GM19351 (cell line): ENCODE data around the gene DCTN3.

Experiments
- ATAC-seq: cut with Tn5 transposase; IDR thresholded peaks from one replicate; pipeline ENCODE4 v1.9.1; 2021; ENCODE audit warnings: mild to moderate bottlenecking, moderate library complexity; ENCODE audit not compliant: unreplicated experiment

DCTN3 gene

DNA sequence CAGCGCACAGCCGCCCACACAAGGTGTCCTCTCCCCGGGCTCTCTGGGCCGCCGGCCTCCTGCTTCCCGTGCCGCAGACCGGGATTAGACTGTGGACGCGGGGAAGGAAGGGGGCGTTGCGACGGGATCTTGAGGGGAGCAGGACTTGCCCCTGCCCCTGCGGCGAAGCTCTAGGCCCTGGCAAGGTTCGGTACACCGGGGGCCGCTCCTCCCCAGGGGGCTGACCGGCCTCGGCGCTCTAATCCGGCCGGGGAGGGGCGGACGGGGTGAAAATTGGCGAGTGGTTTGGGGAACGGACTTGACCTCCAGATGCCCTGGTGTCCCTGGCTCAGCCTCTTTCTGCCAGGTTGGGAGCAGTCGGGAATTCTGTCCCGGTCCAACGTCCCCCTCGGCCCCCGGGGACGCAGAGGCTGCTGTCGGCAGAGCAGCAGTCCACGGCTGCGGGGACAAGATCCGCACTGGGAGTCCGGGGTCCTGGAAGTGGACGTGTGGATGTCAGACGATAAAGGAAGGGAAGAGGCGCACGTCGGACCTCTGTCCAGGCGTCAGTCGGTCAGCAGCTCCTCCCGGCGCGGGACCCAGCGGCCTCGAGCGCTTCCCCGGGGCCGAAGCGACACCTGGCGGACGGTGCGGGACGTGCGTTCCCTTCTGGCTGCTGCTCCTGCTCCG is 28.9 kb downstream of the DCTN3 start:
- no peak for ATAC-seq

DNA sequence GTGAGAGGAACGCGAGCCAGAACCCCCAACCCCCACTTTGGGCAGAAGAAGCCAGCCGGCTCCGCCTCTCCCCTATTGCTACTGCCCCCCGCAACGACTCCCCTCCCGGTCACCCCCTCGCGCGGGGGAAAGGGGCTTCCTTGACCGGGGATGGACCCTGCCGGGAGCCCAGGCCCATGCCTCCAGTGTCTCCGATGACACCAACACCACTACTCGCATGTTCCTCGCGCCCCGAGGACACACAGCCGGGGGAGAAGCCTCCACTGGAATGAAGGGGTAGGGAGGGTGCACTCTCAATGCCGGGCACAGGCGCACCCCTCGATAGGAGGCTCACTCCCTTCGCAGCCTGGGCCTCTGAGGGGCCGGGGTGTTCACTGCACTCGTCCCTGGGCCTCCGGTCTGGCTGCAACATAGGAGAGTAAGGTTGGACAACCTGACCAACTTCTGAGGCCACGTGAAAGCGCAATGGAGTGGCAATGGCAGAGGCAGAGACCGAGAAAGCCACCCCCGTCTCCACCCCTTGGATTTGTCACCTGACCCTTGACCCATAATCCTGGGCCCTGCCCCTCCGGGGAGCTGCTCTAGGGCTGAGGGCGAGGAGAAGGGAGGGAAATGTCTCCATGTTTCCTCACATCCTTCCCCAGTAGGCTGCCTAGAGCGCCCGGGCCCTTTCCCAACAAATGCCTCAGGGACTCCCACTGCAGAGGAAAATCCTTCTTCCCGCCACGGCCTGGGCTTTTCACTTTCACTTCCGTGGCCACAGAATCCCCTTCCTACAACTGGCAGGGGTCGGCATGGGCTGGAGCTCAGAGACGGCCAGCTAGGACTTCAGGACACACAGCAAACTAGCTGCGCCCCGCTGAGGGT is 29.7 kb downstream of the DCTN3 start:
- ATAC-seq = no peak

DNA sequence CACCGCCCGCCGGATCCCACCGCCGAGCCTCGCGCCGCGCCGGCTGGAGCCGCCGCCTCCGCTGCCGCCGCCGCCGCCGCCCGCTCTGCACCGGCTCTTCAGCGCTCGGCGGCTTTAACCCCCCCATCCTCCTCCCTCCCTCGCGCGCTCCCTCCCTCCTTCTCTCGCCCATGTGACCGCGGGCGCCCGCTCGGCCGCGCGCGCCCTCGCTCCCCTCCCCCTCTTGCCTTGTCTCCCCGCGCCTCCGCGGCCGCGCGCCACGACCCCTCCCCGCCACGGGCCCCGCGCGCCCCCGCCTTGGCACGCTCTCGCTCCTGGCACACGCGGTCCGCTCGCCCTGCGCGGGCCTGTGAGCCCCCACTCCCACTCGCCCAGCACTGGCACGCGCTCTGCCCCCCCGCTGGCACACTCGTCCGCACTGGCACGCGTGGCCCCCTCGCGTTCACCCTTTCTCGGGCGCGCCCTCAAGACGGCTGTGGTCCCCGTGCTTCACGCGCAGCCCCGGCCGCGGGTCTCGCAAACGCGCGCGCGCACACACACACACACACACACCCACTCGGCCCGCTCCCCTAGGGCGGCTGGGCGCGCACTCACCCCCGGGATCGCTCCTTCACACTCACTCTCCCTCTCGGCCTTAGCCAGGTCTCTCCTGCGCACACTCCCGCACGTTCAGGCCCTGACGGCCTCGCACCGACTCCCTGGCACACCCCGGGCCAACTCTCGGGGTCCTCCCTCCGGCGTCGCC is 30.5 kb downstream of the DCTN3 start, which contains the start of gene CNTFR:
Gene CNTFR, minus strand, starts transcription at position 89 of the 745 bp plus-strand sequence. CDS start 20,743 bp downstream, outside the sequence.
- no peak for ATAC-seq

DNA sequence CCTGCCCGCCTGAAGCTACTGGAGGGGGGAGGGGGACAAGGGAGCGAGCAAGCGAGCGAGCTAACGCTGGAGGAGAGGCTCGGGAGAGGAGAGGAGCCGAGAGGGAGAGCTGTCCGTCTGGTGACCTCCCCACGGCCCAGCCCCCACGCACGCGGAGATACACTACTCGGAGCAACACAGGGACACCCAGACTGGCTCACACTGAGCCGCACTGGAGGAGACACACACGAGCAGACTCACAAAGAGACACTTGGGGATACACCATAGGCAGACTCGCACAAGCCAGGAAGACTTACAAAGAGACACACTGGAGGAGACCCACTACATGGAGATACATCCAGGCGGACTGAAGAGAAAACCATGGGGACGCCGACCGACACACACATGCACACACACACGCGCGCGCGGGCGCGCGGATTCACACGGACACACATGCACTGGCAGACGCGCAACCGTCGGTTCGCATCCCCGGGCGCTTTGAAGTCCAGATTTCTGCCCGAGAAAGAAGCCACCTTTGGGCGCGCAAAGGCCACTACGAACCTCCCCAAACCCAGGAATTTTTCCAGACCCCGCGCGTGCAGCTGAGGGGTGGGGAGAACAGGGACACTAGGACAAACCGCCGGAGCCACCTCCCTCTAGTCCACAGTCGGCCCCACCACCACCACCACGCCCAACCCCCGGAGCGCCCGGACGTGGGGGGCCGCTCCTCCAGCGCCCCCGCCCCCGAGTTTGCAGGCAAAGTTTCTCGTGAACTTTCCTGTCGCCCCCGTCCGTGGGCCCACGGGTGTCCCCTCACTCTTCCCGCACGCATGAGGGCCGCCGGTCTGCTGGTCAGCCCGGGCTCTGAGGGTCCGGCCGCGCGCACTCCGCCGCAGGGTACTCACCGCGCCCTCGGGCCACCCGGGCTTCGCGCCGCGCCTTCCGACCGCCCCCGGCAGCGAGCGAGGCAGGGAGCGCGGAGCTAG is 31.3 kb downstream of the DCTN3 start:
- no peak for ATAC-seq

DNA sequence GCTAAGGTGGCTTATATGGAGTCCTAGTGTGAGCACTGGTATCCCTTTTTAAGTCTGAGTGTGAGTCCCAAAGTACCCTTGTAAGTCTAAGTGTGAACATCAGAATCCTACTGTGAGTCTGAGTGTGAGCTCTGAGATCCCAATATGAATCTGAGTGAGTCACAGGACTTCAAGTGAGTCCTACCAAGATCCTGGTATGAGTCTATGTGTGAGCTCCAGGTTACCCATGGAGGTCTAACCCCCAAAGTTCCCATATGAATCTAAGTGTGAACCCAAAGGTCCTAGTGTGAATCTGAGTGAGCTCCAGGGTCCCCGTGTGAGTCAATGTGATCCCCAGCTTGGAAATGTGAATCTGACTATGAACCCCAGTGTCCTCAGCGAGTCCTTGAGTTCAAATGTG is 33.0 kb downstream of the DCTN3 start:
- ATAC-seq = no peak

- no peak for ATAC-seq
Measured at GRCh38 chr9:34585946-34586669, 34.2 kb downstream of the DCTN3 start.

DNA sequence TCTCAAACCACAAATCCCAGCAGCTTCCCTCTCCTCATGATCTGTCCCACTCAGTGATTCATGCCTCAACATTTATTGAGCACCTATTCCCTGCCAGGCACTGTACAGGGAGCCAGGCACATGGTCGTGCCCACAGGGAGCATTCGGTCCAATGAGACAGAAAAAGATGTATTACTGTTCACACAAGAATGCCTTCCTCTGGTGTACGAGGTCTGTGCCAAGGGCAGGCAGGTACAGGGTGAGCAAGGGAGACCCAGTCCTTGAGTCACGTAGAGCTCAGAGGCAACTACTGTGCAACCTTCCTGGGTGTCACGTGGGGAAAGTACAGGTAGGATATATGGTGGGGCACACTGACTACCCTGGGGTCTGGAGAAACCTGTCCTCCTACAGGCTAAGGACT is 35.3 kb downstream of the DCTN3 start:
- ATAC-seq = no peak

GRCh38 chr9:34582787-34583186 is 37.5 kb downstream of the DCTN3 start:
- no peak for ATAC-seq

GRCh38 chr9:34581318-34581717 is 39.0 kb downstream of the DCTN3 start:
- ATAC-seq = no peak

GRCh38 chr9:34580358-34580757 is 39.9 kb downstream of the DCTN3 start:
- ATAC-seq = no peak

GRCh38 chr9:34579808-34580163 is 40.5 kb downstream of the DCTN3 start:
- ATAC-seq = no peak

- no peak for ATAC-seq
Measured at GRCh38 chr9:34579104-34579807, 41.0 kb downstream of the DCTN3 start.

DNA sequence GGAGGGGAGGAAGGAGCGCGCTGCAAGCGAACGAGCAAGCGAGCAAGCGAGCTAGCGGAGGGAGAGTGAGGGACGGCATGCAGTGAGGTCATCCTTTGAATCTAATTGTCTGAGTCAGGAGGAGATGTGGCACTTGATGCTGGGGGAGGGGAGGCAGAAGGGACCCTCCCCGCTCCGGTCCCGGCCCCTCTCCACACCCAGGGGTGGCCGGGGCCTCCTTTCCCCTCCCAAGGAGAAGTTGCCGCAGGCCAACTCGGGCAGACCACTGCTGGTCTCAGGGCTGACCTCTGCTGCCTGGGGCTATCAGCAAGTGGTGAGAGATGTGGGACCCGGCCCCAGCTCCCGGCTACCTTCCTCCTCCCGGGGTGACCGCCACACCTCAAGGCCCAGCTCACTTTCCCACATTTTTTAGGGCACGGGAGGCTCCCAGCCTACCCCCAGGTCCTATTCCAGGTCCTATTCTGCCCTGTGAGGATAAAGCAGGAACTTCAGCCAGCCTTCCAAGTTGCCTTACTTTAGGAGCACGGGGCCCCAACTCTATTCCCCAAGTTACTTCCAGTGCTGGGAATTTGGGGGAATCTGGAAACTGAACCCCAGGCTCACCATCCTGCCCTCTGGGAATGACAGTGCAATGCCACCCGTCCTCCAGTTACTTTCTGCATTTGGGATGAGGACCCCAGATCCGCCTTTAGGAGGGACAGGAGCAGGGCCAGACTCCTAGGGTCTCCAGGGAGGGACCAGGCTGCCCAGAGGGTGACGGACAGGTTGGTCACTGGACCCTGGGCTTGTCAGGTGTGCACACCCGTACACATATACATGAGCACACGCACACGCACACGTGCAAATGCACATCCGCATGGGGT is 41.8 kb downstream of the DCTN3 start:
- ATAC-seq = no peak

DNA sequence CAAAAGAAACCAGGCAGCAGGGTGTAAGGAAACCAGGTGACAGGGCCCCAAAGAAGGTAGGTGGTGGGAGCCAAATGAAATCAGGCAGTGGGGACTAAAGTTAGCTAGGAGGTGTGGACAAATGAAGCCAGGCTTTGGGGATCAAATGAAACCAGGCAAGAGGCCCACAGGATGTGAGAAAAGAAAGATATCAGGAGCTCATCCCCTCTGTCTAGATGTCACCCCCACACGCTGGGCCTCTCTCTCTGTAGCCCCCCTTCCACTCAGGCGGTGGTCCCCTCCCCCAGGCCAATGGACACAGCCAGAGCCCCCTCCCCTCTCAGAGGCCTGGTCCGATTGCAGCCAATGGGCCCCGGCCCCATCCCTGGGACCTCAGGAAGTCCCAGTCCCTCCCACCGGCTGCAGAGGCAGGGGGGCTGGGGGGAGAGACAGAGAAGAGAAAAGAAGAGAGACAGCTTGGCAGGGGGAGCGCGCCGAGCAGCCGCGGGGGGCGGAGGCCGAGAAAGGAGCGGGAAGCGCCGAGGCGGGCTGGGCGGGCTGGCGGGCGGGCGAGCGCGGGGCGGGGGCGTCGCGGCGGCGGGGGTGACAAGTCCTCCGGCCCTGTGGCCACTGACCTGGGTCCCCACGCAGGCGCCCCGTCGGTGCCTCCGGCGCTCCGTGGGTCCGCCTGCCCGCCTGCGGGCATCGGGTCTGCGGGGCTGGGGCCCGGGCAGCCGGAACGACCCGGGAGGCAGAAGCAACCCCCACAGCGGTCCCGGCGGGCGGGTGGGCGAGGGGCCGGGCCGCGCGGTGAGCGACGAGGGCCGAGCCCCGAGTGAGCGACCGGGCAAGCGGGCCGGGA is 42.7 kb downstream of the DCTN3 start:
- no peak for ATAC-seq

DNA sequence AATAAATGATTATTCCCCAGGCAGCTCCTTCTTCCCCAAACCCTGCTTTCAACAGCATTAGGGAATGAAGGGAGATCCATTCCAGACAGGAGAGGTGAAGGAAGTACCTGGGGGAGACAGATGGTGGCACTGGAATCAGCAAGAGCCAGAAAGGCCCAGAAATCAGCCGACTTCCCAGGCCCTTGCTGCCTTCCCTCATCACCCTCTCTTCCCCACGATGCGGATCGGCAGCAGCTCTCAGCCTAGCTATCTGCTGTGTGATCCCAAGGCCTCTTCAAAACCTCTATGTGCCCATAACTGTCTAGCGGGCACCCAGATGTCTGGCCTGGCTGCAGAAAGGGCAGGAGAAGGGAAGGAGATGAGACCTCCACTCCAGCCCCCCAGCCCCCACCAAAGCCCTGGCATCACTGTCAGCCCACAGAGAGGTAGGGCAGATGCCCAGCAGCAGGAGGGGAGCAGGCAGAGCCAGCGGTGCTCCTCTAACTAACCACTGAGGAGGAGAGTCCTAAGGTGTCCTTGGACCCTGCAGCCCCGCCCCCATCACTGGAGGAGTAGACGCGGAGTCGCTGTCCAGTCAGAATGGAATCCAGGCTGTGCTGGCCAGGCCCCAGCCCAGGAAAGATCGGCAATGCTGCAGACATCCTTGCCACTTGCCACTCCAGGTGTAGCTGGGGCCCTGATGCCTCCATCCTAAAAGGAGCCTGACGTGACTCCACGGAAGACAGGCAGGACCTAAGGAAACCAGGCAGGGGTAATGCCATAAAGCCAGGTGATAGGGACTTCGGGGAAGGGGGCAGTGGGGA is 43.5 kb downstream of the DCTN3 start:
- ATAC-seq = no peak

- ATAC-seq = no peak
Measured at GRCh38 chr9:34575862-34576596, 44.3 kb downstream of the DCTN3 start.
